PC-9 (cell line): ENCODE data around the gene YBX1.

Experiments used
- EZH2 ChIP-seq: fragments of 200-600 bp; sonication (generic); IDR thresholded peaks from 2 replicates; pipeline ENCODE4 v1.8.0; 2017; ENCODE audit warnings: antibody characterized with exemption, low read depth
- TF ChIP-seq, protein P1 (sequence below): fragments of 200-600 bp; sonication (generic); conservative IDR thresholded peaks from 2 replicates; pipeline ENCODE4 v1.6.1; 2017; ENCODE audit warnings: mixed run types, antibody characterized with exemption, mild to moderate bottlenecking, moderate library complexity

GRCh38 chr1:42691157-42691498, 8.9 kb downstream of the YBX1 start:
- TF ChIP-seq, protein P1, sequence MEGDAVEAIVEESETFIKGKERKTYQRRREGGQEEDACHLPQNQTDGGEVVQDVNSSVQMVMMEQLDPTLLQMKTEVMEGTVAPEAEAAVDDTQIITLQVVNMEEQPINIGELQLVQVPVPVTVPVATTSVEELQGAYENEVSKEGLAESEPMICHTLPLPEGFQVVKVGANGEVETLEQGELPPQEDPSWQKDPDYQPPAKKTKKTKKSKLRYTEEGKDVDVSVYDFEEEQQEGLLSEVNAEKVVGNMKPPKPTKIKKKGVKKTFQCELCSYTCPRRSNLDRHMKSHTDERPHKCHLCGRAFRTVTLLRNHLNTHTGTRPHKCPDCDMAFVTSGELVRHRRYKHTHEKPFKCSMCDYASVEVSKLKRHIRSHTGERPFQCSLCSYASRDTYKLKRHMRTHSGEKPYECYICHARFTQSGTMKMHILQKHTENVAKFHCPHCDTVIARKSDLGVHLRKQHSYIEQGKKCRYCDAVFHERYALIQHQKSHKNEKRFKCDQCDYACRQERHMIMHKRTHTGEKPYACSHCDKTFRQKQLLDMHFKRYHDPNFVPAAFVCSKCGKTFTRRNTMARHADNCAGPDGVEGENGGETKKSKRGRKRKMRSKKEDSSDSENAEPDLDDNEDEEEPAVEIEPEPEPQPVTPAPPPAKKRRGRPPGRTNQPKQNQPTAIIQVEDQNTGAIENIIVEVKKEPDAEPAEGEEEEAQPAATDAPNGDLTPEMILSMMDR, result no peak
- no peak for TF ChIP-seq EZH2
